Body of pancreas (tissue), 4 donors: Measurements from ENCODE around the gene RGS18.
"Not testable (repeated sequence)": the region's sequence is repeated elsewhere in the genome, so short reads cannot be mapped to it uniquely, and the experiment has no call there.

Source experiments
- CTCF ChIP-seq, 7 experiments: fragments of 450-650 bp in 4 of 7; fragments of 200-600 bp in 3 of 7; sonication (generic) in 3 of 7; IDR thresholded peaks; one replicate each; pipeline ENCODE4 v1.5.1; 2016 to 2019; ENCODE audit warnings: antibody characterized with exemption in 7 of 7
- POLR2A ChIP-seq, 3 donors: fragments of 450-650 bp; IDR thresholded peaks; one replicate each; pipeline ENCODE4 v1.6.1; 2016; ENCODE audit warnings: antibody characterized with exemption in 3 of 3, mild to moderate bottlenecking in 2 of 3

- not testable (repeated sequence) for TF ChIP-seq POLR2A, CTCF (IDR thresholded peaks at IDR 0.05)
These were observed 69.7 kb downstream of the RGS18 start for GRCh38 chr1:192227980-192228379.
